DND-41 (cell line): Measurements from ENCODE around the gene CPT1C.

Experiments
- ATAC-seq: fragments of 200-7000 bp; cut with Tn5 transposase; 3 replicates; pipeline ENCODE4 v1.9.1; 2021; ENCODE audit warnings: low read depth; ENCODE audit not compliant: insufficient read depth
- DNase-seq: peaks from one replicate; pipeline ENCODE4 v3.0.0-alpha.2; 2020
- H2AFZ ChIP-seq: 2 replicates; pipeline ENCODE4 v1.6.0; 2012; ENCODE audit warnings: low read depth, low read length
- H3K27ac ChIP-seq: 2 replicates; pipeline ENCODE4 v1.5.1; 2012; ENCODE audit warnings: low read length, inconsistent platforms
- H3K27me3 ChIP-seq: fragments of 200-600 bp; sonication (generic); 2 replicates; pipeline ENCODE4 v1.6.0; 2012; ENCODE audit warnings: low read length, mild to moderate bottlenecking, inconsistent platforms; ENCODE audit not compliant: insufficient read depth, poor library complexity
- H3K36me3 ChIP-seq: 2 replicates; pipeline ENCODE4 v1.5.1; 2012; ENCODE audit warnings: low read length, inconsistent platforms; ENCODE audit not compliant: insufficient read depth
- H3K4me1 ChIP-seq: 2 replicates; pipeline ENCODE4 v1.5.1; 2012; ENCODE audit warnings: mild to moderate bottlenecking, low read length; ENCODE audit not compliant: insufficient read depth
- H3K4me2 ChIP-seq: 2 replicates; pipeline ENCODE4 v1.6.0; 2012; ENCODE audit warnings: mild to moderate bottlenecking, moderate library complexity, low read length, inconsistent platforms; ENCODE audit not compliant: insufficient read depth
- H3K4me3 ChIP-seq, 2 experiments: fragments of 200-600 bp in 1 of 2; shearing (Covaris generic) in 1 of 2; 2 replicates each; pipeline ENCODE4 v1.5.1; 2012 to 2016; ENCODE audit warnings: inconsistent platforms in 2 of 2, low read length in 2 of 2, mild to moderate bottlenecking in 2 of 2, low read depth in 1 of 2, moderate library complexity in 1 of 2
- H3K79me2 ChIP-seq: 2 replicates; pipeline ENCODE4 v1.6.0; 2012; ENCODE audit warnings: low read length, inconsistent platforms; ENCODE audit not compliant: insufficient read depth
- H3K9ac ChIP-seq: 2 replicates; pipeline ENCODE4 v1.6.0; 2012; ENCODE audit warnings: low read depth, mild to moderate bottlenecking, inconsistent platforms, low read length, moderate library complexity
- H3K9me3 ChIP-seq: 2 replicates; pipeline ENCODE4 v1.5.1; 2012; ENCODE audit warnings: low read length, moderate library complexity, mild to moderate bottlenecking, inconsistent platforms; ENCODE audit not compliant: insufficient read depth, severe bottlenecking
- H4K20me1 ChIP-seq: 2 replicates; pipeline ENCODE4 v1.6.0; 2012; ENCODE audit warnings: low read length; ENCODE audit not compliant: insufficient read depth
- CTCF ChIP-seq: IDR thresholded peaks from 2 replicates; pipeline ENCODE4 v1.5.1; 2012; ENCODE audit warnings: borderline replicate concordance, low read length, moderate library complexity, mild to moderate bottlenecking; ENCODE audit not compliant: poor library complexity, severe bottlenecking; ENCODE audit errors: extremely low read depth
- EZH2 ChIP-seq: IDR thresholded peaks from 3 replicates; pipeline ENCODE4 v1.6.1; 2012; ENCODE audit warnings: borderline replicate concordance, low read depth, mild to moderate bottlenecking, moderate library complexity, low read length, inconsistent platforms; ENCODE audit not compliant: severe bottlenecking

Gene CPT1C

GRCh38 chr19:49681830-49682229 is 9.1 kb upstream of the CPT1C start:
- peaks cover 75% of the 10 kb centered on the region for H3K36me3 ChIP-seq
- H3K9ac ChIP-seq: no peak overlapping the region

GRCh38 chr19:49682274-49682673 is 8.6 kb upstream of the CPT1C start:
- Histone ChIP-seq H3K9me3 (no peaks in the 10 kb centered on the region), H3K27ac (no peak overlapping the region), H3K9ac (no peak overlapping the region), H3K36me3 (peaks cover 78% of the 10 kb centered on the region), H2AFZ (no peak overlapping the region), H3K4me3 (no peak overlapping the region), H3K4me1 (peaks cover 31% of the 10 kb centered on the region), H4K20me1 (peaks cover 77% of the 10 kb centered on the region), H3K27me3 (no peaks in the 10 kb centered on the region), H3K79me2 (peaks cover 60% of the 10 kb centered on the region), H3K4me2 (no peak overlapping the region)
- ATAC-seq (no peak), DNase-seq (no peak)
- TF ChIP-seq EZH2: no peak
- no peak for TF ChIP-seq CTCF

More at GRCh38 chr19:49681830-49682229, 9.1 kb upstream of the CPT1C start:
- Histone ChIP-seq H3K4me1 (peaks cover 31% of the 10 kb centered on the region), H3K4me3 (no peak overlapping the region), H3K79me2 (peaks cover 62% of the 10 kb centered on the region), H4K20me1 (peaks cover 74% of the 10 kb centered on the region), H3K4me2 (no peak overlapping the region), H3K27me3 (no peaks in the 10 kb centered on the region), H2AFZ (no peak overlapping the region), H3K27ac (no peak overlapping the region), H3K9me3 (no peaks in the 10 kb centered on the region)
- DNase-seq: no peak
- ATAC-seq: no peak
- TF ChIP-seq EZH2: no peak
- TF ChIP-seq CTCF: no peak

- H4K20me1 ChIP-seq: peaks cover 83% of the 10 kb centered on the region
- H3K4me2 ChIP-seq: no peak overlapping the region
- H3K9me3 ChIP-seq: no peaks in the 10 kb centered on the region
- TF ChIP-seq EZH2: no peak
- no peak for TF ChIP-seq CTCF
- peaks cover 22% of the 10 kb centered on the region for H3K4me1 ChIP-seq
- H3K36me3 ChIP-seq: peaks cover 91% of the 10 kb centered on the region
- no peak overlapping the region for H3K27ac ChIP-seq
- H3K9ac ChIP-seq: no peak overlapping the region
- DNase-seq (no peak), ATAC-seq (no peak)
- H3K79me2 ChIP-seq: peaks cover 45% of the 10 kb centered on the region
- H2AFZ ChIP-seq: no peak overlapping the region
- no peaks in the 10 kb centered on the region for H3K27me3 ChIP-seq
- no peak overlapping the region for H3K4me3 ChIP-seq
Observed at GRCh38 chr19:49683814-49684250, 7.1 kb upstream of the CPT1C start.
